MCF 10A (cell line): ENCODE measurements around the gene TMEM123. TPM values are rescaled to one million over a fixed set of nuclear protein-coding genes. Genes with fewer than 3 reads are reported as not detected.

ENCODE experiments used
- BruUV-seq: library from RNA; stranded (reverse); fragments of 400-500 nt; replicated peaks from 2 replicates; lab custom pipeline; 2021; lab: Mats Ljungman, UMichigan
- CTCF ChIA-PET: fragments of 300-600 bp; sonication (Branson Sonifier 250); formaldehyde crosslinking; extraction: SDS; loops from one replicate; lab custom pipeline; 2021; ENCODE audit warnings: antibody characterized with exemption, inconsistent platforms; lab: Yijun Ruan, JAX
- POLR2A ChIA-PET: fragments of 300-600, 350-650 bp; sonication (Branson Sonifier 250); formaldehyde crosslinking; extraction: SDS; loops from one replicate; lab custom pipeline; 2020; ENCODE audit warnings: antibody characterized with exemption, inconsistent platforms; lab: Yijun Ruan, JAX
- DNase-seq: peaks from one replicate; pipeline ENCODE4 v3.0.0-alpha.2; 2018; ENCODE audit not compliant: unreplicated experiment
- H3K27ac Mint-ChIP-seq: one replicate; pipeline ENCODE4 v1.8.0; 2022; ENCODE audit warnings: mild to moderate bottlenecking, low read depth, mixed read lengths; ENCODE audit not compliant: unreplicated experiment
- H3K27me3 Mint-ChIP-seq: one replicate; pipeline ENCODE4 v1.8.0; 2022; ENCODE audit warnings: mixed read lengths; ENCODE audit not compliant: insufficient read depth, unreplicated experiment
- H3K36me3 Mint-ChIP-seq: one replicate; pipeline ENCODE4 v1.8.0; 2022; ENCODE audit warnings: mild to moderate bottlenecking, moderate library complexity, mixed read lengths; ENCODE audit not compliant: insufficient read depth, unreplicated experiment
- H3K4me1 Mint-ChIP-seq: one replicate; pipeline ENCODE4 v1.8.0; 2022; ENCODE audit warnings: mixed read lengths; ENCODE audit not compliant: insufficient read depth, unreplicated experiment
- H3K4me3 Mint-ChIP-seq: one replicate; pipeline ENCODE4 v1.8.0; 2022; ENCODE audit warnings: mild to moderate bottlenecking, moderate library complexity, mixed read lengths; ENCODE audit not compliant: unreplicated experiment
- H3K9me3 Mint-ChIP-seq: one replicate; pipeline ENCODE4 v1.8.0; 2022; ENCODE audit warnings: mixed read lengths; ENCODE audit not compliant: unreplicated experiment
- intact Hi-C: fragments of 100-400 bp; cut with micrococcal nuclease; formaldehyde crosslinking; loops from 2 replicates; pipeline ENCODE4 v1.14.1; 2022
- total RNA-seq: library from RNA; stranded (reverse); gene quantifications from 2 replicates; pipeline ENCODE4 v1.2.3, GENCODE V29; 2022
- TF ChIP-seq, protein P1 (sequence below): fragments of 200-600 bp; IDR thresholded peaks from one replicate; pipeline ENCODE4 v1.8.0; 2022; ENCODE audit warnings: antibody characterized with exemption, mild to moderate bottlenecking; ENCODE audit not compliant: unreplicated experiment

The TMEM123 gene
- total RNA-seq, 1 experiment from 2014 or later: 134 TPM

DNA sequence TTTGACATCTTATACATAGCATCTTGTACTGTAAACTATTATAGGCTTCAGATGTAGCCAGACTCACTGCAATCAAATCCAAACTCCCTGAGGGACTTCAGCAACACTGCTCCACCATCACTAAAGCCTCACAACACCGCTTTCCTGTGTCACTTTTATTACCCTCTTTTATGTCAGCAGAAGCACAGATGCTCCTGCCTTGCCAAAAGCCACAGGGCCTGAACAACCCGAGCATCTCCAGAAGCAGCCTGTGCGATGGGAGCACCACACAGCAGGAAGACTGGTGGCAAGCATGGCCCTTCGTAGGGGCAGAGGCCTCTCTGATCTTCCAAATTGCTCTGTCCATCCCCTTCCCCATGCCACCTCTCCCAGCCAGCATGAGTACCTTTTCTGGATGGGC is 22.9 kb downstream of the TMEM123 start:
- no peaks in the 10 kb centered on the region for H3K4me1 Mint-ChIP-seq
- ChIA-PET POLR2A (interaction anchor here (0.6 kb wide), 1 partner anchor 317 kb away, joined by 4 read pairs; no protein-coding TSS in a partner anchor), CTCF (interaction anchor here (0.5 to 0.7 kb wide), 2 partner anchors 39 to 368 kb away, joined by 5 to 6 read pairs; partner anchors contain the start of gene MMP1)
- intact Hi-C loops: no loop called here
- TF ChIP-seq, protein P1, sequence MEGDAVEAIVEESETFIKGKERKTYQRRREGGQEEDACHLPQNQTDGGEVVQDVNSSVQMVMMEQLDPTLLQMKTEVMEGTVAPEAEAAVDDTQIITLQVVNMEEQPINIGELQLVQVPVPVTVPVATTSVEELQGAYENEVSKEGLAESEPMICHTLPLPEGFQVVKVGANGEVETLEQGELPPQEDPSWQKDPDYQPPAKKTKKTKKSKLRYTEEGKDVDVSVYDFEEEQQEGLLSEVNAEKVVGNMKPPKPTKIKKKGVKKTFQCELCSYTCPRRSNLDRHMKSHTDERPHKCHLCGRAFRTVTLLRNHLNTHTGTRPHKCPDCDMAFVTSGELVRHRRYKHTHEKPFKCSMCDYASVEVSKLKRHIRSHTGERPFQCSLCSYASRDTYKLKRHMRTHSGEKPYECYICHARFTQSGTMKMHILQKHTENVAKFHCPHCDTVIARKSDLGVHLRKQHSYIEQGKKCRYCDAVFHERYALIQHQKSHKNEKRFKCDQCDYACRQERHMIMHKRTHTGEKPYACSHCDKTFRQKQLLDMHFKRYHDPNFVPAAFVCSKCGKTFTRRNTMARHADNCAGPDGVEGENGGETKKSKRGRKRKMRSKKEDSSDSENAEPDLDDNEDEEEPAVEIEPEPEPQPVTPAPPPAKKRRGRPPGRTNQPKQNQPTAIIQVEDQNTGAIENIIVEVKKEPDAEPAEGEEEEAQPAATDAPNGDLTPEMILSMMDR: no peak
- peaks cover 12% of the 10 kb centered on the region for H3K36me3 Mint-ChIP-seq
- peak overlapping the region; percentile 17 for H3K27ac Mint-ChIP-seq
- H3K4me3 Mint-ChIP-seq: no peak overlapping the region
- no peaks in the 10 kb centered on the region for H3K9me3 Mint-ChIP-seq
- no TSS peak for BruUV-seq
- H3K27me3 Mint-ChIP-seq: no peaks in the 10 kb centered on the region
- DNase-seq: no peak

DNA sequence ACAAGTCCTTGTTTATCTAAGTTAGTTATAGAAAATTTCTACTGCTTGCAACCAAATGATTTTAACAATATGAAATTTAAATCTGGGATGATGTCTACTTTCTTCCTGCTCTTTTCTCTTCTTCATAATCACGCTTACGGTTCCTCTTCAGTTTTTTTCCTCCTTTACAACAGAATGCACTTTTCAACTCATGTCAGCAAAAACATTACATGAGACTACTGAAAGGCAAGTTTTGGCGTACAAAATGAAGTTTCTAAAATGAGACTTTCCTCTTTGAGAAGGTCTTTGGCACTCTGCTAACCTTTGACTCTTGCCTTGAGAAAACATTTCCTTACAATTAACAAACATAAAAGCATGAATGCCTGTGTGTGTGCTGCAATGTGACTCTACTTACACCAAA is 23.3 kb downstream of the TMEM123 start:
- DNase-seq: no peak
- Mint-ChIP-seq H3K27ac (peak overlapping the region; percentile 17), H3K9me3 (no peaks in the 10 kb centered on the region), H3K27me3 (no peaks in the 10 kb centered on the region), H3K4me3 (no peak overlapping the region), H3K4me1 (no peaks in the 10 kb centered on the region), H3K36me3 (peaks cover 7% of the 10 kb centered on the region)
- no TSS peak for BruUV-seq
- intact Hi-C loops: no loop called here
- TF ChIP-seq, protein P1: no peak
- CTCF ChIA-PET: no interaction called here
- POLR2A ChIA-PET: no interaction called here

DNA sequence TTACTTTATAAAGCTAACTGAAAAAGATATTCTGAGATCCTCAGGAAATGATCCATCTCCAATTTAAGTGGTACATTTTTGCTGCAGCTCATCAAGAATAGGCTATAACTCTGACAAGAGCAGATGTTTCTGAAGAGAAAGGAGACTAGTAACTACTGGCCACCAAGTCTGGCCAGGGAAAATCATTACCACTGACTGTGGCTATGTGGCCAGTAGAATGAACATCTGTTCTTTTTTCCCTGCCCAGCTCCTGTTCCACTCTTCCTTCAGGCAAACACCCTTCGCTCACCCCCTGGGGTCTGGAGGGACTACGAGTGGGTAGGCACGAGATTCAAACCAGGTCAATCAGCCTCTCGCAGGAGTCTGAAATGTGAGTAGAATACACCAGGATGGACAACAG is 23.9 kb downstream of the TMEM123 start:
- DNase-seq: no peak
- intact Hi-C loops: no loop called here
- Mint-ChIP-seq H3K27ac (peak overlapping the region; percentile 17), H3K9me3 (no peaks in the 10 kb centered on the region), H3K4me3 (no peak overlapping the region), H3K4me1 (no peaks in the 10 kb centered on the region), H3K27me3 (no peaks in the 10 kb centered on the region), H3K36me3 (peaks cover 6% of the 10 kb centered on the region)
- CTCF ChIA-PET: interaction anchor here (0.6 to 0.9 kb wide), 3 partner anchors 15 to 79 kb away, joined by 3 read pairs; no protein-coding TSS in a partner anchor
- POLR2A ChIA-PET: interaction anchor here (1.3 kb wide), 1 partner anchor 9 kb away, joined by 8 read pairs; no protein-coding TSS in a partner anchor
- no TSS peak for BruUV-seq
- TF ChIP-seq, protein P1: no peak

DNA sequence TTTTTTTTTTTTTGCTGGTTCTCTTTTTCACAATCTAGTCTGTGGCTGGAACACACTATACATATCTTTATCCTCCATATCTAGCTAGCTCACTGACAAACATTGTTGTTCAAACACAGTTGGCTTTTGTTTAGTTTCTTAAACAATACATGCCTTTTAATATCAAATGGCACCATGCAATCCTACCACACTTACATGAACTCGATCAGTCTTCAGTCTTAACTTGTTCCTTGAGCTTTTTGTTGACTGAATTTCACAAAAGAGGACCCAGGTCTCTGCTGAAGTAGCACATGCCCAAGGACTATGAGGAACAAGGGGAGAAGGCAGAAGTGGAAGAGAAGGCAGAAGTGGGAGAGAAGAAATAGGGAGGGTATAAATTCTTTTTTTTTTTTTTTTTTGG is 25.5 kb downstream of the TMEM123 start:
- intact Hi-C loops: no loop called here
- Mint-ChIP-seq H3K27me3 (no peaks in the 10 kb centered on the region), H3K36me3 (peaks cover 1% of the 10 kb centered on the region), H3K4me1 (no peaks in the 10 kb centered on the region), H3K4me3 (no peak overlapping the region), H3K27ac (no peak overlapping the region), H3K9me3 (no peaks in the 10 kb centered on the region)
- ChIA-PET POLR2A (interaction anchor here (1.0 kb wide), 1 partner anchor 25 kb away, joined by 3 read pairs; no protein-coding TSS in a partner anchor), CTCF (interaction anchor here (0.6 to 2.4 kb wide), 5 partner anchors 36 to 190 kb away, joined by 3 to 9 read pairs (median 6); no protein-coding TSS in a partner anchor)
- BruUV-seq: no TSS peak
- no peak for DNase-seq
- TF ChIP-seq, protein P1: no peak
